Head of caudate nucleus (tissue), 42 donors: ENCODE results near the gene PTOV1.
"Not testable (repeated sequence)": the region's sequence is repeated elsewhere in the genome, so short reads cannot be mapped to it uniquely, and the experiment has no call there.

Experiments
- DNase-seq, 42 donors: peaks; one replicate each; pipeline versions ENCODE4 v3.0.0 to v3.0.0-alpha.2; 2020 to 2021; ENCODE audit warnings: mixed read lengths in 7 of 42
- intact Hi-C: fragments of 100-400 bp; cut with DNase I; formaldehyde crosslinking; loops from one replicate; pipeline ENCODE4 v1.15.0; 2022

Gene PTOV1

DNA sequence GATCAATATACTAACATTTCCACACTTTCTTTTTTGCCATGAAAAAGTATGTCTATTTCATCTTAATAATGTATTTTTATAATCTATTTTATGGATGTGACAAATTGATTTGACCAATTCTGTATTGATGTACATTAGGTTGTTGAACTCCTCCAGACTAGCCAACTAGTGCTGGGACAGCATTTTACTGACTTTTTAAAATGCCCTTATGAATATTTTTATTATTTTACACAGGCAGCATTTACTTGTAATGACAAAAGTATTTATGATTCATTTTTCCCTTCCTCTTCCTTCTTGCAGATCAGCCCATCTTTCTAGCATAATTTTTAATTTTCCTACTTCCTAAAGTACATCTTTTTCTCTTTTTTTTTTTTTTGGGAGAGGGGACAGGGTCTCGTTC, 36.9 kb upstream of the PTOV1 start:
- intact Hi-C loops, result loop anchor here (5.0 kb wide), 1 partner anchor 47 kb away; the partner anchor contains the start of gene AP2A1

DNA sequence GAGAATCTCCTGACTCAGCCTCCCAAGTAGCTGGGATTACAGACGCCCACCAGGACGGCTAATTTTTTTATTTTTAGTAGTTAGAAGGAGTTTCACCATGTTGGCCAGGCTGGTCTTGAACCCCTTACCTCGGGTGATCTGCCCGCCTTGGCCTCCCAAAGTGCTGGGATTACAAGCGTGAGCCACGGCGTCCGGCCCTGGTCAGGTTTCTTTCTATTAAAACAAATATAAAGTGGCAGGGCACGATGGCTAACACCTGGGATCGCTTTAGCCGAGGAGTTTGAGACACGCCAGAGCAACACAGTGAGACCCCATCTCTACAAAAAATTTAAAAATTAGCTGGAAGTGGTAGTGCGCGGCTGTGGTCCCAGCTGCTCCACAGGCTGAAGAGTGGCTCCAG, 34.4 kb upstream of the PTOV1 start:
- intact Hi-C loops, result loop anchor here (5.0 kb wide), 2 partner anchors 36 to 61 kb away; partner anchors contain the start of genes AKT1S1, PTOV1 and TBC1D17
- DNase-seq, result no peak

More for the DNA sequence above, 36.9 kb upstream of the PTOV1 start:
- no peak for DNase-seq

DNA sequence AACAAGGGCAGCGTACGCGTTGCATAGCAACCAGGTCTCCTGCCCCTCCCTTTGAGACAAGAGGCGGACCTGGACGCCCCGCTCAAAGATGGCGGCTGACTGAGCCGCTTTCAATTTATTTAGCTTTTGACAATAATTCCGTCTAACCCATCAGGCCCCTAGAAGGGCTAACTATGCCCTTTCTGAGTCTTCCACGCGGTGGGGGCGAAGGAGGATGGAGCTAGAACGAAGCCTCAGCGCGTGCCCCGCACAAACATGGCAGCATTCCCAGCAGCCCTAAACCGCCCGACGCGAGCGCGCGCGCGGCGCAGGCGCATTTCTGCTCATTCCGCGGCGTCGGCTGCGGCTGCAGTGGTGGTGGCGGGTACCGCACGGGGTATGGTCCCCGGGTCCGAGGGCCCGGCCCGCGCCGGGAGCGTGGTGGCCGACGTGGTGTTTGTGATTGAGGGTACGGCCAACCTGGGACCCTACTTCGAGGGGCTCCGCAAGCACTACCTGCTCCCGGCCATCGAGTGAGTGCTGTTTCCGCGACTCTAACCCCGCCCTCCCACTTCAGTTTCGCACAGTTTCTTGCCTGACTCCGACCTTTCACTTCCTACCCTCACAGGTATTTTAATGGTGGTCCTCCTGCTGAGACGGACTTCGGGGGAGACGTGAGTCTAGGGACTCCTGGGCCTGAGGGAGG, 32.9 kb upstream of the PTOV1 start, which contains the start of gene MED25:
Gene MED25, plus strand, starts transcription at position 326 of the 685 bp plus-strand sequence. Its CDS starts 53 bp downstream, at position 379.
- DNase-seq, result peak; percentile 58 to 94 (median 87)
- intact Hi-C loops, result loop anchor here (5.0 kb wide), 2 partner anchors 34 to 59 kb away; partner anchors contain the start of genes AKT1S1, PTOV1 and TBC1D17

DNA sequence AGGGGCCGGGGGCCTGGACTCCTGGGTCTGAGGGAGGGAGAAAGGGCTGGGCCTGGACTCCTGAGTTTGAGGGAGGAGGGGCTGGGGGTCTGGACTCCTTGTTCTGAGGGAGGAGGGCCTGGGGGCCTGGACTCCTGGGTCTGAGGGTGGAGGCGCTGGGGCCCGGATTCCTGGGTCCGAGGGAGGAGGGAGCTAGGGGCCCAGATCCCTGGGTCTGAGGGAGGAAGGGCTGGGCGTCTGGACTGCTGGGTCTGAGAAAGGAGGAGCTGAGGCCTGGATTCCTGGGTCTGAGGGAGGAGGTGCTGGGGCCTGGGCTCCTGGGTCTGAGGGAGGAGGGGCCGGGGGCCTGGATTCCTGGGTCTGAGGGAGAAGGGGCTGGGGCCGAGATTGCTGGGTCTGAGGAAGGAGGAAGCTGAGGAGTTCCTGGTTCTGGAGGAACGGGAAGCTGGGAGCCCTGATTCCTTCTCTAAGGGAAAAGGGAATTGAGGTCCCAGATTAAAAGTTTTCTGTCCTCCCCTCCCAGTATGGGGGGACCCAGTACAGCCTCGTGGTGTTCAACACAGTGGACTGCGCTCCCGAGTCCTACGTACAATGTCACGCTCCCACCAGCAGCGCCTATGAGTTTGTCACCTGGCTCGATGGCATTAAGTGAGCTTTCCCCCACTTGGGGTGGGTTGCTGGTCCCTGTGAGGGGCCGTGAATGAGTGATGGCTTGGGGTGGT, 32.1 kb upstream of the PTOV1 start:
- no peak for DNase-seq
- intact Hi-C loops, result loop anchor here (5.0 kb wide), 2 partner anchors 33 to 58 kb away; partner anchors contain the start of genes AKT1S1, PTOV1 and TBC1D17

DNA sequence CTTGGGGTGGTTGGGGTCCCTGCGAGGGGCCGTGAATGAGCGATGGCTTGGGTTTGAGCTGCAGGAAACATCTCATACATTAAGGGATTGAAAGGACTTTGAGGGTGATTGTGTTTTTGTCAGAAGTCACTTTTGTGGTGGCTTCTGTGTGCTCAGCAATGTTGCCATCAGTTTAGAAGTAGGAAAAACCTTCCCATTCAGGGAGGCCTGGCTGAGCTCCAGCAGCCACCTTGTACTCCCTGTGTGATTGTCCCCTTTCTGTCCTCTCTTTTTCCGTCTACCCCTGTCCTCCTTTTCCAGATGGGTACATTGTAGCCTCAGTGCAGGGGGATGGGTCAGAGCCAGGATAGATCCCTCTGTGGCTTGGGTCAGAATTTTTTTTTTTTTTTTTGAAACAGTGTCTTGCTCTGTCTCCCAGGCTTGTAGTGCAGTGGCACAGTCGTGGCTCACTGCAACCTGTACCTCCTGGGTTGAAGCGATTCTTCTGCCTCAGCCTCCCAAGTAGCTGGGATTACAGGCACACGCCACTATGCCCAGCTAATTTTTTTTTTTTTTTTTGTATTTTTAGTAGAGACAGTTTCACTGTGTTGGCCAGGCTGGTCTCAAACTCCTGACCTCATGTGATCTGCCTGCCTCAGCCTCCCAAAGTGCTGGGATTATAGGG, 31.4 kb upstream of the PTOV1 start:
- intact Hi-C loops, result loop anchor here (5.0 kb wide), 2 partner anchors 33 to 58 kb away; partner anchors contain the start of genes AKT1S1, PTOV1 and TBC1D17
- DNase-seq, result not testable (repeated sequence)

DNA sequence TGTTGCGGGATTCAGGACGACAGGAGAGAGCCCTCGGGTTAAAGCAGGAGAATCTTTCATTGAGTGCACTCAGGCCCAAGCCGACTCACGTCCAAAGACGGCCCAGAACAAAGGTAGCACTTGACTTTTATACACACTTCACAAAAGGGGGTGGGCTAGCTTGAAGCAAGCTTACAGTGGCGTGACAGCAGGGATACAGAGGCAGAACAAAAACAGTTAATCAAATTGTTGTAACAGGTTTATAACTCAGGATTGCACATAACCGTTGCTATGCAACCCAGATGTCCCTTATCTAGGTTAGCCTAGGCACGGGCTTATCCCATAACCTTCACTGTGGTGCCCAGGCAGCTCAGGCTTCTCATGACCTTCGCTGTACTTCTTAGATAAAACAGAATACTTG, 30.8 kb upstream of the PTOV1 start:
- intact Hi-C loops, result no loop called here
- no peak for DNase-seq

DNA sequence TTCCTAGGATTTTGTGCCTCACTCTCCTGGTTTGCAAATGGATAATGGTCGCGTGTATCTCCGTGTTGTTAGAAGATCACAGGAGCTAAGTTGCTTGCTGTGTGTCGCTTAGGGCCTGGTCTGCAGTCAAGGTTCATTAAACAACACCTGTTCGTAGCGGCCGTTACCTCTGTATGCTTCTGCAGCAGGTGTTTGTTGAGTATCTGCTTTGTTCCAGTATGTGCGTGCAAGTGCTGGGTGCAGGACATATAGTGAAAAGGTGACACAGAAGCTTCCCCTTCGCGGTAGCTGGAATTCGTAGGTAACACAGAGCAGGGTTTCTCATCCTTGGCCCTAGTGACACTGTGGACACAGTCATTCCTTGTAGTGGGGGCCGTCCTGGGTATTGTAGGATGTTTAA, 27.5 kb upstream of the PTOV1 start:
- intact Hi-C loops, result no loop called here
- no peak for DNase-seq

DNA sequence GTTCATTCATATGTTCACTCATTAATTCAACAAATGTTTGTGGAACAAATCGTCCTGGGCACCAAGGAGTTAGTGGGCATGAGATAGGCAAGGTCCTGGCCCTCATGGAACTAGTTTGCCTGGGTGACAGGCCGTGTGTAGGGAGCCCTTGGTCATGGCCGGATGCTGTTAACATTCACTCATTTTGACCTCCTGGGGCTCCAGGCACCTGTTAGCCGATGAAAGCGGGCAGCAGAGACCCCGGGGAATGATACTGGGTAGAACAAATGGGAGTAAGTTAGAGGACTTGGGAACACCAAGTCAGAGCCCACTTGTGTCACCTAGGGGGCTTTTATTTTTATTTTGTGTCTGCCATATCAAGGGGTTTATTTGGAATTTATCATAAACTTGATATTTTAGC, 26.3 kb upstream of the PTOV1 start:
- DNase-seq, result no peak

DNA sequence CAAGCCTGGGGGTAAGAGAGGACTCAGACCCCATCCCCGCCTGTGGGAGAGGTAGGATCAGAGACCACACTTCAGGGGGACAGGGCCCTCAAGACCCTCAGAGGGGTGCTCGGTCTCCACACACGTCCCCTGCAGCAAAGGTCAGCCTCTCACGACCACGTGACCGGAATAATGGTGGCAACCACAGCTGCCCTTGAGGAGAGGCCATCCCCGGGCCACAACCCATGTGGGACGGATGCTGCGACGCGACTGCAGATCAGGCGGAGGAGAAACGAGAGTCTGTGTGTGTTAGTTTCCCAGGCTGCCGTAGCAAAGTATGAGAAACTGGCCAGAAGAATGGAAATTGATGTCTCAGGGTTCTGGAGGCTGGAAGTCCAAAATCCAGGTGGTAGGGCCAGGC, 23.9 kb upstream of the PTOV1 start:
- intact Hi-C loops, result no loop called here
- DNase-seq, result no peak

More for the DNA sequence above, 26.3 kb upstream of the PTOV1 start:
- intact Hi-C loops, result no loop called here

DNA sequence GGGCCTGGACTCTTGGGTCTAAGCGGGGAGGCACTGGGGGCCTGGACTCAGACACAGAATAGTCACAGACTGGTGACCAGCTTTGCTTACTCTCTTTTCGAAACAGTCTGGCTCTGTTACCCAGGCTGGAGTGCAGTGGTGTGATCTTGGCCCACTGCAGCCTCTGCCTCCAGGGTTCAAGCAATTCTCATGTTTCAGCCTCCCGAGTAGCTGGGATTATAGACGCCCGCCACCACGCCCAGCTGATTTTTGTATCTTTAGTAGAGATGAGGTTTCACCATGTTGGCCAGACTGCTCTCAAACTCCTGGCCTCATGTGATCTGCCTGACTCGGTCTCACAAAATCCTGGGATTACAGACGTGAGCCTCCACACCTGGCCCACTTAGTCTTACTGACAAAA, 21.8 kb upstream of the PTOV1 start:
- no peak for DNase-seq
- intact Hi-C loops, result no loop called here

DNA sequence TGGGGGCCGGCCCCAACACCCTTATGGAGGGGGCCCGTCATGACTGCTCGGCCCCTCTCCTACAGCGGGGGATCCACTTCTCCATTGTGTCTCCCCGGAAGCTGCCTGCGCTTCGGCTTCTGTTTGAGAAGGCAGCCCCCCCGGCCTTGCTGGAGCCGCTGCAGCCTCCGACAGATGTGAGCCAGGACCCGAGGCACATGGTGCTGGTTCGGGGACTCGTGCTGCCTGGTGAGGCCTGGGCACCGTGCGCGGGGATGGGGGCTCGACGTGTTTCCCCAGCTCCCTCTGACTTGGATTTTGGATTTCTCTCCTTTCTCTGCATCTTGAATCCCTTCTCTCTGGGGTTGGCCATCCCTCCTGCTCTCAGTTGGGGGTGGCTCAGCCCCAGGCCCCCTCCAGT, 21.2 kb upstream of the PTOV1 start:
- no peak for DNase-seq
- intact Hi-C loops, result no loop called here

DNA sequence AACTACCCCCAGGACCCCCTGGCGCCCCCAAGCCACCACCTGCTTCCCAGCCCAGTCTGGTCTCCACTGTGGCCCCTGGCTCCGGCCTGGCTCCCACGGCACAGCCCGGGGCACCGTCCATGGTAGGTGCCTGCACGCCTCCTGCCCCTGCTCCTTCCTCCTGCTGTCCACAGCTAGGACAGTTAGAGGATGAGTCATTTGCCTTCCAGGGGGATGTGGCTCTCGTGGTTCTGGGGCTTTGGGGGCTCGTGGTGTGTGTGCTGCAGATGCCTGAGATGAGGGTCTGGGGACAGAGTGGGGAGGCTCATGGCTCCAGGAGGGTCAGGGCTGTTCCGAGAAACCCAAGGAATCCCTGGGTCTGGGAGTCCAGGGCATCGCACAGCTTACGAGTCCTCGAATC, 20.2 kb upstream of the PTOV1 start:
- intact Hi-C loops, result no loop called here
- DNase-seq, result no peak

DNA sequence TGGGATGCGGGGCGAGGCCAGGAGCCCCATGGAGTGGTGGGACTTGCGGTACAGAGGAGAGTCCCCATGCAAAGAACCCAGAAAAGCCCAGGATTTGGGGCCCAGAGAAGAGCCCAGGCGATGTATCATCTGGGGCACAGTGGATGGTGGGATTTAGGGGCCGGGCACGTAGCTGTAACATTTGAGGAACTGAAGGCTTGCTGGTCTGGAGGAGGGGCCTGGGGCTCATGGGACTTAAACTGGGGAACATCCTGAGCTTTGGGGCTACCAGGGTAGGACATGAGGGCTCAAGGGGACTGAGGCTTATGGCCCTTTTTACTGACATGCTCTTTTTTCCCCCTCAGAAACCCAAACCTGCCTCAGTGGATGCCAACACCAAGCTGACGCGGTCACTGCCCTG, 19.4 kb upstream of the PTOV1 start:
- intact Hi-C loops, result no loop called here
- DNase-seq, result no peak

DNA sequence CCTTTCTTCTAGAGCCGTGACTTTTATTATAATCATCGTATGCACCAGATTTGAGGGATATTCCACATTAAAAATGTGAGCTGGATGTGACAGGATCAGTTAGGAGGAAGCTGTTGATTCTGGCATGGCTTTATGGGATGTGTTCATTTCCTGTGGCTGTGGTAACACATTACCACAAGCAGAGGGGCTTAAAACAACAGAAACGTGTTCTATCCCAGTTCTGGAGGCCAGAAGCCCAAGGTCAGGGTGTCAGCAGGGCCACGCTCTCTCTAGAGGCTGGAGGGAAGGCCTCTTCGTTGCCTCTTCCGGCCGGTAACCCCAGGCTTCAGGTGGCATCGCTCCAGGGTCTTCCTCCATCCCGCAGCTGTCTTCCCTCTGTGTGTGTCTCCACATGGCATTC, 18.4 kb upstream of the PTOV1 start:
- intact Hi-C loops, result no loop called here
- no peak for DNase-seq

DNA sequence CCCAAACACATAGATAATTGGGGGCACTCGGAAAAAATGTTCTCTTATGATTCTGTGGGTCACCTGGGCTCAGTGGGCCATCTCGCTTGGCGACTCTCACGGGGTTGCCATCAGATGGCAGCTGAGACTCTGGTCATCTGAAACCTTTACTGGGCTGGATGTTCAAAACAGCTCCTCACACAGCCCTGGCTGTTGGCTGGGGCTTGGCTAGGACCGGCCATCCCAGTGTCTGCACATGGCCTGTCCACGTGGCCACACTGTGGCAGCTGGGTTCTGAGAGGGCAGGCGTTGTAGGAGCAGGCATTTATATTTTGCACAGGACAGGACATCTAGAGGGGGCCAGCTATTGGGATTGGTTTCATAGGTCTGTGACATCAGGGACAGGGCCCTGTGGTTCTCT, 17.4 kb upstream of the PTOV1 start:
- intact Hi-C loops, result no loop called here
- DNase-seq, result no peak

DNA sequence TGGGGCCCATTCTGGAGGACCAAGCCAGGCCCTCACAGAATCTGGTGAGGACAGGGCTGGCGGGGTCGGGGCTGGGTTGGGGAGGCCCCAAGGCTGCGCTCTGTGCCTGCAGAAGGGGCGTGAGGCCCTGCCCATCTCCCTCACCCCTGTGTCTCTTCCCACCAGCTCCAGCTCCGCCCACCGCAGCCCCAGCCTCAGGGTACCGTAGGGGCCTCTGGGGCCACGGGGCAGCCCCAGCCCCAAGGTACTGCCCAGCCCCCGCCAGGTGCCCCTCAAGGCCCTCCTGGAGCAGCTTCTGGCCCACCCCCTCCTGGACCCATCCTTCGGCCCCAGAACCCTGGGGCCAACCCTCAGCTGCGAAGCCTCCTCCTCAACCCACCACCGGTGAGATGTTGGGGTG, 15.4 kb upstream of the PTOV1 start:
- intact Hi-C loops, result no loop called here

DNA sequence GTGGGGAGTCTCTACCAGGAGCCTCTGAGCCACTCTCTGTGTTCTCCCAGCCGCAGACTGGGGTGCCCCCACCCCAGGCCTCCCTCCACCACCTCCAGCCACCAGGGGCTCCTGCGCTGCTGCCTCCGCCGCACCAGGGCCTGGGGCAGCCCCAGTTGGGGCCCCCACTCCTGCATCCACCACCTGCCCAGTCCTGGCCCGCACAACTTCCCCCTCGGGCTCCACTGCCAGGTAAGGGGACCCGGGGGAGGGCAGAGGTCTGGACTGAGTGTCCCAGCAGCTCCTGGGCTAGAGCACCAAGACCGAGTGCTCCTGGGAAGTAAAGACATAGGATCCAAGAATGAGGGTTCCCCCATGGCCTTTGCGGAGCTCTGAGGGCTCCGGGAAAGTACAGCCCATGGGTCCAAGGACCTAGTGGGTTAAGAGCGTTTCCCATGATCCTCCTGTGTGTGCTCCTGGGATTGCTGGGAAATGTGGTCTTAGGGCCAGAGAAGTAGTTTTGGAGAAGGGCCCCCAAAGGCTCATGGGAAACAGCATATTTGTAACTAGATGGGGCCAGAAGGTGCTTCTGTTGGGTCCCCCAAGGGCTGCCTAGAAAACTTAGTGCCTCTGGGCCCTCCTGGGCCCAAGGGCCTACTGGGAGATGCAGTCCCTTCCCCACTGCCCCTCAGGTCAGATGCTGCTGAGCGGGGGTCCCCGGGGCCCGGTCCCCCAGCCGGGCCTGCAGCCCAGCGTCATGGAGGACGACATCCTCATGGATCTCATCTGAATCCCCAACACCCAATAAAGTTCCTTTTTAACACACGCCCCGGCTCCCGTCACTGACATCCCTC, 14.6 kb upstream of the PTOV1 start:
- no peak for DNase-seq
- intact Hi-C loops, result no loop called here

More for the DNA sequence above, 15.4 kb upstream of the PTOV1 start:
- DNase-seq, result no peak

DNA sequence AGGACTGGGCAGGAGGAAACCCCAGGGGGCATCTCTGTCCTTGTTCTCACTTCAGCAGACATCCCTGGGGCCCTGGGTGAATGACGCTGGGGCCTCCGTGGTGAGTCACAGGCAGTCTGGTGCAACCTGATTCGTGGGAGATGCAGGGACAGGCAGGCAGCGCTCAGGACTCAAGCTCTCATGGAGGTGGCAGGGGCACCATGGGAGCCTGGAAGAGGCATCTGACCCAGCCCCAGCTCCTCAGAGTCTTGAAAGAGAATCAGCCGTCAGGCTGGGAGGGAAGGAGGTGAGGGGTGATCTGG, 14.0 kb upstream of the PTOV1 start:
- intact Hi-C loops, result no loop called here
- DNase-seq, result no peak

DNA sequence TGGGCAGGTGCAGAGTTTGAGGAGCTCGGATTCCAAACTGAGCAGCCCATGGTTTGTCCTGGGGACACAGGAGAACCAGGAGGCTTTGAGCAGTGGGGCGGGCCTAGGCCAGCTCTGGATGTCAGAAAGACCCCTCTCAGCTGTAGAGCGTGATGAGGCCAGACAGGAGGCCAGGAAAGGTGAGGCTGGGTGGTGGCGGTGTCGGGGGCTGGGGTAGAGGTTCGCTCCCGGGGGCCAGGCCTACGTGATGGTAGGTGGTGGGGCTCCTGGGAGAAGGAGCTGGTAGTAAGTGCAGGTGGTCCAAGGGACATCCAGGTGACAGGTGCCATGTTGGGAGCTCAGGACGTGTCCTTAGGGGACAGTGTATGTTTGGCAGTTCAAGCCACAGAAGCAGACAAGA, 13.5 kb upstream of the PTOV1 start:
- DNase-seq, result no peak
- intact Hi-C loops, result no loop called here
